ENCODE data around the gene GFER.

DNA sequence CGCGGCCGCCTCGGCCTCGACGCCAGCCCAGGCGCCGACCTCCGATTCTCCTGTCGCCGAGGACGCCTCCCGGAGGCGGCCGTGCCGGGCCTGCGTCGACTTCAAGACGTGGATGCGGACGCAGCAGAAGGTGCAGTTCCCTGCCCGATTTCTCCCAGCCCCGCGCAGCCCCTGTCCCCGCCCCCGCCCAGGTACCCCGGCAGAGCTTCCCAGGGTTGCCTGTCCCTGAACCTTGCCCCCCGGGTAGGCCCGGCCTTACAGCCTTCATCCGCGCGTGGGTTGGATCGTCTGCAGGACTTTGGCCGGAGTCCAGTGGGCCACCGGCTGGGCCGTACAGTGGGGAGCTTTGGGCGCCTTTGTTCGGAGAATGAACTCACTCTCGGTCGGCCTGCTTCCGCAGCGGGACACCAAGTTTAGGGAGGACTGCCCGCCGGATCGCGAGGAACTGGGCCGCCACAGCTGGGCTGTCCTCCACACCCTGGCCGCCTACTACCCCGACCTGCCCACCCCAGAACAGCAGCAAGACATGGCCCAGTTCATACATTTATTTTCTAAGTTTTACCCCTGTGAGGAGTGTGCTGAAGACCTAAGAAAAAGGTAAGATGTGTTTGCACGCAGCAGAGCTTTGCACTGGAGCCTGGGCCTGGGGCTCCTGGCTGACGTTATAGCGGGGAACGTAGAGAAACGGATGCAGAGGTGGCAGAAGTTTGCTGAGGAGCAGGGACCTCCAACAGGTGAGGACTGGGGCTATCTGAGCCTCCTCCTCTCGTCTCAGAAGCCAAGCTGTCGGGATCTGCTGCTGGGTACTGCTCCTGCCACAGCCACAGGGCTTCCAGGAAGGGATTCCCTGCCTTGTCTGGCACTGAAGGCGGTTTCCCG, 593 bp downstream of the GFER start:
- no peak for TF ChIP-seq POLR2AphosphoS5 (IDR thresholded peaks at IDR 0.05)
- TF ChIP-seq, protein P1, sequence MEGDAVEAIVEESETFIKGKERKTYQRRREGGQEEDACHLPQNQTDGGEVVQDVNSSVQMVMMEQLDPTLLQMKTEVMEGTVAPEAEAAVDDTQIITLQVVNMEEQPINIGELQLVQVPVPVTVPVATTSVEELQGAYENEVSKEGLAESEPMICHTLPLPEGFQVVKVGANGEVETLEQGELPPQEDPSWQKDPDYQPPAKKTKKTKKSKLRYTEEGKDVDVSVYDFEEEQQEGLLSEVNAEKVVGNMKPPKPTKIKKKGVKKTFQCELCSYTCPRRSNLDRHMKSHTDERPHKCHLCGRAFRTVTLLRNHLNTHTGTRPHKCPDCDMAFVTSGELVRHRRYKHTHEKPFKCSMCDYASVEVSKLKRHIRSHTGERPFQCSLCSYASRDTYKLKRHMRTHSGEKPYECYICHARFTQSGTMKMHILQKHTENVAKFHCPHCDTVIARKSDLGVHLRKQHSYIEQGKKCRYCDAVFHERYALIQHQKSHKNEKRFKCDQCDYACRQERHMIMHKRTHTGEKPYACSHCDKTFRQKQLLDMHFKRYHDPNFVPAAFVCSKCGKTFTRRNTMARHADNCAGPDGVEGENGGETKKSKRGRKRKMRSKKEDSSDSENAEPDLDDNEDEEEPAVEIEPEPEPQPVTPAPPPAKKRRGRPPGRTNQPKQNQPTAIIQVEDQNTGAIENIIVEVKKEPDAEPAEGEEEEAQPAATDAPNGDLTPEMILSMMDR (IDR thresholded peaks at IDR 0.05) = no peak
- TF ChIP-seq POLR2A (IDR thresholded peaks at IDR 0.05) = no peak
